Mucosa of descending colon (tissue), 3 donors: ENCODE measurements around the gene CDC42BPB. TPM values are rescaled to one million over a fixed set of nuclear protein-coding genes. Genes with fewer than 3 reads are reported as not detected.

ENCODE experiments used
- ATAC-seq: fragments of 200-7000 bp; cut with Tn5 transposase; one replicate; pipeline ENCODE4 v1.9.1; 2020; ENCODE audit warnings: mild to moderate bottlenecking, moderate library complexity
- DNase-seq, 3 donors: peaks; one replicate each; pipeline ENCODE4 v3.0.0-alpha.2; 2020
- H3K36me3 ChIP-seq: fragments of 200-600 bp; one replicate; pipeline ENCODE4 v1.8.0; 2021; ENCODE audit warnings: low read depth, mild to moderate bottlenecking
- H3K4me1 ChIP-seq: fragments of 200-600 bp; one replicate; pipeline ENCODE4 v1.8.0; 2021; ENCODE audit warnings: low read depth, mild to moderate bottlenecking
- H3K4me3 ChIP-seq: fragments of 200-600 bp; one replicate; pipeline ENCODE4 v1.8.0; 2021; ENCODE audit warnings: mild to moderate bottlenecking
- H3K9me3 ChIP-seq: fragments of 200-600 bp; one replicate; pipeline ENCODE4 v1.8.0; 2021; ENCODE audit warnings: mild to moderate bottlenecking
- intact Hi-C, 2 donors: fragments of 100-400 bp; cut with DNase I in 1 of 2; cut with micrococcal nuclease in 1 of 2; formaldehyde crosslinking; loops; one replicate each; pipeline versions ENCODE4 v1.11.0 to v1.11.1; 2022; cut with DNase I, micrococcal nuclease
- total RNA-seq, 3 donors: library from RNA; stranded (reverse); fragmentation: NEBNext Ultra II Directional in 2 of 3; extraction: Animal tissue kit (Norgen Biotek cat#: 25700) in 2 of 3; gene quantifications; one replicate each; pipeline versions ENCODE4 v1.2.1 to v1.2.4, GENCODE V29; 2021 to 2023
- TF ChIP-seq, protein P1 (sequence below): fragments of 200-600 bp; IDR thresholded peaks from one replicate; pipeline ENCODE4 v1.8.0; 2022; ENCODE audit warnings: antibody characterized with exemption, mild to moderate bottlenecking
- donor health status: DM: no; HTN: no; CAD: no; lungs with moderate emphysema.
- donor health status: DM: no; HTN: no; CAD: no.
- donor health status: DM: no; HTN: yes; CAD: no.

Gene CDC42BPB
- total RNA-seq, 3 donors from 2014 or later, result 77.6 to 106 (median 84.4) TPM

DNA sequence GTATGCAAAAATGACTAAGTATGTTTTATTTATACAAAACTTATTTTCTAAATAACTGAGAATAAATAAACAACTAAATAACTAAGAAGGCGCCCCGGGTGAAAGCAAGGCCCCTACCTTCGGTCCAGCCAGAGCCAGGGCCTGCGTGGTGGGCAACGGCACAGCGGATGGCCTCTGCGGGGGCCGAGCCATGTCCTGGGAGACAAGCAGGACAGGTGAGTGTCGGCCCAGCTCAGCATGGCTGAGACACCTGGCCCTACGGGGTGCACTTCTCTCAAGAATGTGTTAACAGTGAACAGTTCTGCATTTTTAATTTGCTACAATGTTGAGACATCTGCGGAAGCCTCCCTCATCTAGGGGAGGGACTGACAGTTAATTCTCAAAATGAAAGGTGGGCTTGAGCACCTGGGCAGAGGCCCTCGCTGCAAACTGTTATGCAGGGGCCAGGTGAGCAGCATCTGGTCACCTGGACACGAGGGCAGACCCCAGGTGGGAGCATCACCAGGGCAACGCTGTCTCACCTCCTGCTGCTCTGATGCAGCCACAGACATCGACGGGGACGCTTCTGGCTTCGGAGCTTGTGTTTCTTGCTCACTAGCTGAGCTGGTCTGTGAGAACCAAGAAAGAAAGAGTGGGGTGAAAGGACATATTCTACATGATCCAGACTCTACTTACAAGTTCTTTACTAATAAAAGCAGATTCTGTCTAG lies 103.1 kb downstream of the CDC42BPB start:
- Histone ChIP-seq H3K36me3 (peaks cover 19% of the 10 kb centered on the region), H3K4me3 (no peak overlapping the region), H3K4me1 (no peaks in the 10 kb centered on the region), H3K9me3 (no peaks in the 10 kb centered on the region)
- no peak for ATAC-seq
- DNase-seq, result peak in 1 of 3 donors; percentile 29
- intact Hi-C loops, result no loop called here
- TF ChIP-seq, protein P1, sequence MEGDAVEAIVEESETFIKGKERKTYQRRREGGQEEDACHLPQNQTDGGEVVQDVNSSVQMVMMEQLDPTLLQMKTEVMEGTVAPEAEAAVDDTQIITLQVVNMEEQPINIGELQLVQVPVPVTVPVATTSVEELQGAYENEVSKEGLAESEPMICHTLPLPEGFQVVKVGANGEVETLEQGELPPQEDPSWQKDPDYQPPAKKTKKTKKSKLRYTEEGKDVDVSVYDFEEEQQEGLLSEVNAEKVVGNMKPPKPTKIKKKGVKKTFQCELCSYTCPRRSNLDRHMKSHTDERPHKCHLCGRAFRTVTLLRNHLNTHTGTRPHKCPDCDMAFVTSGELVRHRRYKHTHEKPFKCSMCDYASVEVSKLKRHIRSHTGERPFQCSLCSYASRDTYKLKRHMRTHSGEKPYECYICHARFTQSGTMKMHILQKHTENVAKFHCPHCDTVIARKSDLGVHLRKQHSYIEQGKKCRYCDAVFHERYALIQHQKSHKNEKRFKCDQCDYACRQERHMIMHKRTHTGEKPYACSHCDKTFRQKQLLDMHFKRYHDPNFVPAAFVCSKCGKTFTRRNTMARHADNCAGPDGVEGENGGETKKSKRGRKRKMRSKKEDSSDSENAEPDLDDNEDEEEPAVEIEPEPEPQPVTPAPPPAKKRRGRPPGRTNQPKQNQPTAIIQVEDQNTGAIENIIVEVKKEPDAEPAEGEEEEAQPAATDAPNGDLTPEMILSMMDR, result no peak

DNA sequence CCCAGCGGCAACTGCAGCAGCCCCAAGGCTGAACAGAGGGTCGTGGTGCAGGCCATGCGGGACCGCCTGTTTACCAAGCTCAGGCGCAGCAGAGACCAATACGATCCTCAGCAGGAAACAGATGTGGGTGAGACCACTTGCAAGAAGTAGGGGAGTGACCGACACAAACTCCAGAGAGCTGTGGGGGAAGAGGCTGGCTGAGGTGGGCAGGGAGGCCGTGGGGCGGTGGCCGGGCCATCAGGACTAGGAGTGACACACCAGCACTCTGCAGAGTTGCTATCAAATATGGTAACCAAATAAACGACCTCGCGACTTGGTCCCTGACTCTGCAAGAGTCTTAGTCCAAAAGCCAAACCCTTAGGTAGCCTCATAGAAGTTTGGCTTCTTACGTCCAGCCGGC lies 104.2 kb downstream of the CDC42BPB start:
- intact Hi-C loops, result no loop called here
- Histone ChIP-seq H3K9me3 (no peaks in the 10 kb centered on the region), H3K4me3 (no peak overlapping the region), H3K36me3 (peaks cover 23% of the 10 kb centered on the region), H3K4me1 (peaks cover 4% of the 10 kb centered on the region)
- no peak for ATAC-seq
- TF ChIP-seq, protein P1, result no peak
- DNase-seq, result peak in 1 of 3 donors; percentile 26

DNA sequence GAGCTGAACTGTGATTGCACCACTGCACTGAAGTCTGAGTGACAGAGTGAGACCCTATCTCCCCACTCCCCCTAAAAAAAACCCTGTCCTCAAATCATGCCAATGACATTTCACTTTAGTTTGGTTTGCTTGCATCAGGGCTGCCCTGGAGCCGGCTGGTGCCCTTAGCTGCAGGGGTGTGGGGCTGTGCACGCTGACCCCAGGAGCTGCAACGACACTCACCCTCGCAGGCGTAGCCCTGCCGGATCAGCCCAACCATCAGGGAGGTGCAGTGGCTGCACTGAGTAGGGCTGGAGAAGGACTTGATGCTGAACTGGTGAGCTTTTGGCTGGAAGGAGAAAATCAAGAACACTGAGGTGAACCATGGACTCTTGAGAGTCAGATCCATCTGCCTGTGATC lies 105.1 kb downstream of the CDC42BPB start:
- DNase-seq (peak in 1 of 3 donors; percentile 22), ATAC-seq (no peak)
- Histone ChIP-seq H3K36me3 (peaks cover 19% of the 10 kb centered on the region), H3K4me3 (no peak overlapping the region), H3K9me3 (no peaks in the 10 kb centered on the region), H3K4me1 (peaks cover 4% of the 10 kb centered on the region)
- intact Hi-C loops, result no loop called here
- TF ChIP-seq, protein P1, result no peak

DNA sequence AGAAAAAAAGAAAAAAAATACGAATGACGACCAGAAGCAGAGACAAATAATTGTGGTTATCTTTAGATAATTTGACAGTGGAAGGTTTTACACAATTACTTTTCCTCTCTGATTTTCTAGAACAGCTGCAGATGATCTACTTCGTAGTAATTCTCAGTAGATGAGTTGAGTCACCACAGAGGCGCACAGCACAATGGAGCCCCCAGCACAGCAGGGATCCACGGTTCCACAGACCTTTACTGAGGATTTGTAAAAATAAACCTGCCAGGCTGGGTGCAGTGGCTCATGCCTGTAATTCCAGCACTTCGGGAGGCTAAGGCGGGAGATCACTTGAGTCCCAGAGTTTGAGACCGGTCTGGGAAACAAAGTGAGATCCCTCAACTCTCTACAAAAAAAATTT lies 105.5 kb downstream of the CDC42BPB start:
- no peaks in the 10 kb centered on the region for H3K9me3 ChIP-seq
- TF ChIP-seq, protein P1, result no peak
- H3K4me3 ChIP-seq, result no peak overlapping the region
- H3K4me1 ChIP-seq, result peaks cover 4% of the 10 kb centered on the region
- intact Hi-C loops, result no loop called here
- ATAC-seq (no peak), DNase-seq (peak in 1 of 3 donors; percentile 1)
- peaks cover 19% of the 10 kb centered on the region for H3K36me3 ChIP-seq

DNA sequence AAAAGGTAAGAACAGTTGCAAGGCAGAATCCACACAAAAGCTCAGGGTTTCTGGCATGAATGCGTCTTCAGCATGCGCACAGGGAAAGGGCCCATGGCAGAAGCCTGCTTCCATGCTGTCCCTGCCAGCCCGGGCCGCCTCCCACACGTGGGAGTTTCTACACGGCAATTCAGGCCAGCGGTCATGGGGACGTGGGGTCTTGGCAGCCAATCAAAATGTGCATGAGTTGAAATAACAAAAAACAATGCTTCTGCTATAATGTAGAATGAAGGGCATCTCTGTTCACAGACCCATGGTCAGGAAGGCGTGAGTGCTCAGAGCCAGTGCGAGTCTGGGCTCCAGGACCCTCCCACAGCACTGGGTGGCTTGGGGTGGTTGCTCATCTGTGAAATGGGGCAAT lies 106.3 kb downstream of the CDC42BPB start:
- DNase-seq (peak in 1 of 3 donors; percentile 21), ATAC-seq (no peak)
- H3K4me1 ChIP-seq, result peaks cover 4% of the 10 kb centered on the region
- peaks cover 19% of the 10 kb centered on the region for H3K36me3 ChIP-seq
- intact Hi-C loops, result no loop called here
- no peak overlapping the region for H3K4me3 ChIP-seq
- TF ChIP-seq, protein P1, result no peak
- H3K9me3 ChIP-seq, result no peaks in the 10 kb centered on the region
